ENCODE data around the gene MYH6.

MYH6 gene

DNA sequence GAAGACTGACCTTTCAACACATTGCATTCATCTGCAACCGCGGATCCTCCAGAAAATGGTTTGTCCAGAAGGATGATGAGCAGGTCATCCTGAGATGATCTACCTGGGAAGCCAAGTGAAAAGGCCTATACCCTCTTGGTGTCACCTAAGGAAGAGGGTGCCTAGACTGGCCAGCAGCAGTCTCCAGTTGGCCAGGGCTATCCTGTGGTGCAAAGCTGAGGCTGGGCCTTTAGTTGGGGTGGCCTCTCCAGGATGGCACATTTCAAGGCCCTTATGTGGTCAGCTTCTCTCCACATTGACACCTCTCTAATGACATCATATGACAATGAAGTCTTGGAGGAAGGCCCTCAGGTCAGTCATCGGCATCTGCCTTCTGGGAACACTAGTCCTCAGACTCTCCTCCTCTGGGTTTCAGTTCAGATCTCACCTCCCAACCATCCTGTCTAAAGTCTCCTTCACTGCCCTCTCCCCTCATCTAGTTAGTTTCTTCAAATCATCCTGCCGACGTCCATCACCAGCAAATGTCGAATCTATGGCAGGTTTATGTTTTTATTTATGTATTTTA, 52.1 kb downstream of the MYH6 start:
- no peak for DNase-seq (ENCODE audit: low read depth)

DNA sequence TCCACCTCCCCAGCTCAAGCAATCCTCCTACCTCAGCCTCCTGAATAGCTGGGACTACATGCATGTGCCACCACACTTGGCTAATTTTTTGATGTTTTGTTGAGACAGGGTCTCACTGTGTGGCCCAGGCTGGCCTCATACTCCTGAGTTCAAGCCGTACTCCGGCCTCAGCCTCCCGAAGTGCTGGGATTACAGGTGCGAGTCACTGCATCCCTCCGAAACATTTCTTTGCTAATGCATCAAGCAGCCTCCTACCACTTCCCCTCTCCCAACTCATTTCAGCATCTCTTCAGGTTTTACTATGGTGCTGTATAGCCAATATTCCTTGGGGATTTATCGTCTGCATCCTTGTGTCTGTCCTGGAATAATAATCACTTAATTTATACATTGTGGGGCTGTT, 53.1 kb downstream of the MYH6 start:
- DNase-seq (ENCODE audit: low read depth), result no peak

DNA sequence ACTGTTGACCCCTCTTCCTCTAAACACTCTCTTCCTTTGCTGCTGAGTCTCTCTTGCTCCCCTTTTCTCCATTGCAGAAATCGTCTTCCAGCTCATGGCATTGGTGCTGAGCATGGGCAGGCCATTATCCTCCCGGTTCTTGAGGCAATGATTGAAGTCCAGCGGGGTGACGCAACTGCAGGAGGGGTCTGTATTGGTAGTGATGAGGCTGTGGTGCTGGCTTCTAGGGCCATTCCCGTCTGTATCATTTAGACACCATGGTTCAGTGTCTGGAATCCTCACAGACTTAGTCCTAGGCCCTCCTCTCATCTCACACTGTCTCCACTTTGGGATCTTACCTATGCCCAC, 54.7 kb downstream of the MYH6 start:
- DNase-seq (ENCODE audit: low read depth), result no peak

DNA sequence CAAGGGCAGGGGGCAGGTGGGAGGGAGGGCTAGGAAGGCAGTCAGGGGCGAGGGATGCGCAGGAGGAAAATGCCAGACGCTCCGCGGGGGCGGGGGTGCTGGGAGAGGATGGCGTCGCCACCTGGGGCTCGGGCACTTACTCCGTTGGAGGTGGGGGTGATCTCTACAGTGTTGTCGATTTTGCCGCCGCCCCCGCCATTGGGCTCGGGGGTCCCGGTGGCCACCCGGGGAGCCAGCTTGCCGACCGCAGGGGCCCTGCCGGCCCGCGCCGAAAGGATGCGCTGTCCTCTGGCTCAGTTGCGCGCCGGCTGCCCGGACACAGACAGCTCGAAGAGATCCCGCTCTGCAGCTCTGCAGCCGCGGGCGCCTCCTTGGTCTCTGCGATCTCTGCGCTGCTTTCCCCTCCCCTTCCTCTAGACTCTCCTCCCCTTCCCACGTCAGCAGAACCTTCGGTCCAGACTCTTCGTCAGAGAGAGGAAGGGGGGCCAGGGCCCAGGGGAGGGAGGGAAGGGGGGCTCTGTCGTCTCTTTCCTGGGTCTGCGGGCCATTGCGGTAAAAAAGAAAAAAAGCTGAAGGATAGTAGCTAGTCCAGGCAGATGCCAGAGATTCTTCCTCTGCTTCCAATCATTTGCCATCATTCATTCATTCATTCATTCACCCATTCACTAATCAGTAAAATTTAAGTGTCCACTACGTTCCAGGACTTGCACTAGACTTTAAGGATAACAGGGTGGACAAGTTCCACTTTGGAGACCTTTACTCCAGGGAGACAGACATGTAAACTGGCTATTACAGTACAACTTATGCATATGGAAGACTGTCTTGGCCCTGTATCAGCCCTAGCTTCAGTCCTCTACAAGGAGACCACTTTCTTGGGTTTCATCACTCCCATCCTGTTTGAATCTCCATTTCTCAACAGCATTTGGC, 55.3 kb downstream of the MYH6 start, which contains the start of gene SLC22A17:
SLC22A17 (minus strand) TSS at position 382 of the 927 bp plus-strand sequence.
- peak; percentile 46 for DNase-seq (ENCODE audit: low read depth)

DNA sequence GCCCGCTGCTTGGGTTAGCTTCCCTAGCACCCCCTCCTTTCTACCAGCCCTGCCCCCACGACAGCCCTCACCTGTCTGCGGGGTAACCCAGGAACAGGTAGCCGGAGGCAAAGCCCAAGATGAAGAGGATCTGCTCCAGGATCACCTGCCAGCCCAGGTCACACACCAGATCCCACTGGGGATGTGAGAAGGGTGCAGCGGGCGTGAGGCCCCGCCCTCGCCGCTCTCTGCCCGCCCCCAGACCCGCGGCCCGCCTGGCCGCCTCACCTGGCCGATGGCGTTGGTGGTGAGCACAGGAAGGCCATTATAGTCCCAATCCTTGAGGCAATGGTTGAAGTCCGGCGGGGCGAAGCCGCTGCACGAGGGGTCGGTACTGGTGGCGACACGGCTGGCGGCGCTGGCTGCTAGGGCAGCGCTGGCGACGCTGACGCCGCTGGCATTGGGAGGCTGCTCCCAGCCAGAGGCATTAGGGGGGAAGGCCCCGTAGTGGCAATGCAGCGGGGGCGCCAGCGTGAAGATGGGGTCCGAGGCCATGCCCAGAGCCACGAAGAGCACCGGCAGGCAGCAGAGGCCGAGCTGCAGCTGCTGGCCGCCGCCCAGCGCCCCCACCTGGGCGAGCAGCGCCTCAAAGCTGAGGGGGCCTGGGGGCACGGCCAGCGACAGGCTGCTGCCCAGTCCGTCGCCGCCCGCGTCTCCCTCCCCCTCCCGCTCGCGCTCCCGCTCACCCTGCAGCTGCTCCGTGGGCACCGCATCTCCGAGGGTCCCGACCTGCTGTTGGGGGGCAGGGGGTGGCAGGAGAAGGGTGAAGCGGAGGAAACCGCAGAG, 56.2 kb downstream of the MYH6 start:
- no peak for DNase-seq (ENCODE audit: low read depth)

DNA sequence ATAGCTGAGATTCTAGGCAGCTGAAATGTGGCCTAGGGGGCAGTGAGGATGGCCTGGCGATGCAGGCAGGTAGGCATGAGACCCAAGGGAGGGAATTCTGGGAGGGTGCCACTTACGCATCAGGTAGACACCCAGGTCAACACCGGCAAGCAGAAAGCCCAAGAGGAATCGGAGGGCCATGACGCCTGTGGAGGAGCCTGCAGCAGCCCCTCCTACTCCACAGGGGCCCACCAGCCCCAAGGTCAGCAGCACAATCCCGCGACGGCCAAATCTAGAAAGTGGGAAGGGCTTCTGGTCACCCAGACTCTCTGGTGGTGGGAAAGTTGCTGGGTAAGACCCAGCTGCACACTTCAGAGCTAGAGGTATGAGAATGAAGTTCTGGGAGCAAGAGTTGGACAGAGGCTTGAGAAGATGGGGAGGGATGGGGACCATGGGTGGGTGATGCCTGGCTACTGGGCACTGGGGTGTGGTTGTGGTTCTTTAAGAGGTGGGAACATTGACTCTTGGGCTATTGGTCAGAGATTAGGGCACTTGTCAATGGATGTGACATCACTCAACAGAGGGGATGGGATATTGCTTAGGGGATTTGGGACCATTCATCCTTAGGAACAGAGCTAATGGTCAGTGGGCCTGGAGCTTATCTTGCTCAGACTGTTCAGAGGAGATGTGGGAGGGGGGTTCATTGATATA, 58.8 kb downstream of the MYH6 start:
- no peak for DNase-seq (ENCODE audit: low read depth)

DNA sequence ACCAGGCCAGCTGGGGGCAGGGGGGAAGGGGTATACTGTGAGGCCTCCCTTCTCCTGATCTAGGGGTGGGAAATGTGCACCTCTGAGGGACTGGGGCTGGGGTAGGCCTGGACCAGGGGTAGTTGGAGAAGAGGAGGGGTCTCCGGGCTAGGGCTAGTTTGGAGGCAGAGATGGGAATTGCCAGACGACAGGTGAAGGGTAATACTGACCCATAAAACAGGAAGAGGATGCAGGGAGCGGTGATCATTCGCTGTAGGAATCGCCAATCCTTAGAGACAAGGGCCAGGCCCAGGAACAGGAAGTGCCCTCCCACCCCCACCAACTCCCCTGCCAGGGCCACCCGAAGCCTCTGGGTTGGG, 59.8 kb downstream of the MYH6 start:
- DNase-seq (ENCODE audit: low read depth), result no peak

DNA sequence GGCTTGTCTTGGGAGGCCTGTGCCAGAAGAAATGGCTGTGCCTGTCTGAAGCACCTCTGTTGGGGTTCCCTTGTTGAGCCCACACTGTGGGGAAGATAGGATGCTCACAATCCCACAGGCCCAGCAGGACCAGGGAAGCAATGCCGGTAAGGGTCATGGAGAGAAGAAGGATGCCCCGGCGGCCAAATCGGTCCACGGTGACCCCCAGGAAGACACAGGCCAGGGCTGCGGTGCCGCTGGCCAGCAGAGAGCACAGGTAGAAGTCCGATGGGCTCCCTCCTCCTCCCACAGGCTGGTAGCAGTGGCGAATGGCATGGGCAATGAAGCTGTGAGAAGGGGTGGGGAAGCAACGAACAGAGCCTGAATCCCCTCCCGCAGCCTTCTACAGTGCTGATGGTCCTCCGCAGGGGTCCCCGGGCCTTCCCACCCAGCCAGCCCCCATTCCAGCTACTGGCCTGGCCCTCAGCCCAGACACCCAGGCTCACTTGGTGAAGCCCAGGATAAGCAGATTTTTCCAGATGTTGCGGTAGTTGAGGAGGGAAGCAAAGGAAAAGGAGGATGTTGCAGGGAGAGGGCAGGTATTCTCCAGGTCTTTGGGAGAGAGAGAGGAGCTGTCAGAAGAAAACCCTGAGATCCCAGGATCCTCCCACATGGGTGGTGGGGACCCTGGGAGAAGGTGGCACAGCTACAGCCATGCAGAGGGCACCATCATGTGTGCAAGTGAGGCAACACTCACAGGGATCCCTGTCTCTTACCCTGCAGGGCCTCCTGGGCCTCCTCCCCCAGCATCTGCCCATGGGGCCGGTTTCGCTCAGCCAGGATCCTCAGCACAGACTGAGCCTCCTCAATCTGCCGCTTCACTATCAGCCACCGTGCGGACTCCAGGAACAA, 60.4 kb downstream of the MYH6 start:
- DNase-seq (ENCODE audit: low read depth), result no peak

GRCh38 chr14:23346693-23347405, 61.2 kb downstream of the MYH6 start:
- DNase-seq (ENCODE audit: low read depth), result no peak

GRCh38 chr14:23345987-23346692, 61.9 kb downstream of the MYH6 start:
- no peak for DNase-seq (ENCODE audit: low read depth)

- DNase-seq (ENCODE audit: low read depth), result no peak
Measured at GRCh38 chr14:23344481-23344880, 63.6 kb downstream of the MYH6 start.

GRCh38 chr14:23339506-23340268, 68.4 kb downstream of the MYH6 start:
- no peak for DNase-seq (ENCODE audit: low read depth)

GRCh38 chr14:23335623-23336022, 72.5 kb downstream of the MYH6 start:
- no peak for DNase-seq (ENCODE audit: low read depth)

All from GM04503 (cell line).